WERI-Rb-1 (cell line): ENCODE measurements around the gene DLK1.

Source experiments
- DNase-seq: peaks from one replicate; pipeline ENCODE4 v3.0.0-alpha.2; 2020
- H3K27ac ChIP-seq: fragments of 250-450 bp; sonication (Bioruptor Pico); 2 replicates; pipeline ENCODE4 v1.5.1; 2020; ENCODE audit warnings: mild to moderate bottlenecking, moderate library complexity
- H3K27me3 ChIP-seq: fragments of 250-450 bp; sonication (Bioruptor Pico); 2 replicates; pipeline ENCODE4 v1.5.1; 2021; ENCODE audit warnings: mild to moderate bottlenecking, low read depth, moderate library complexity; ENCODE audit not compliant: insufficient read depth, severe bottlenecking
- H3K36me3 ChIP-seq: fragments of 250-450 bp; sonication (Bioruptor Pico); 2 replicates; pipeline ENCODE4 v1.5.1; 2020; ENCODE audit warnings: mild to moderate bottlenecking, moderate library complexity
- H3K4me3 ChIP-seq: 2 replicates; pipeline ENCODE4 v1.5.1; 2011; ENCODE audit warnings: low read depth, mild to moderate bottlenecking, control low read depth, low read length
- H3K9me3 ChIP-seq: fragments of 250-450 bp; sonication (Bioruptor Pico); 2 replicates; pipeline ENCODE4 v1.5.1; 2021; ENCODE audit warnings: mild to moderate bottlenecking, moderate library complexity; ENCODE audit not compliant: severe bottlenecking
- CTCF ChIP-seq: IDR thresholded peaks from 2 replicates; pipeline ENCODE4 v1.5.1; 2011; ENCODE audit warnings: low read depth, mild to moderate bottlenecking, control low read depth, inconsistent platforms, low read length

Gene DLK1

GRCh38 chr14:100679707-100680438, 46.8 kb upstream of the DLK1 start:
- DNase-seq = no peak
- Histone ChIP-seq H3K27ac (no peak overlapping the region), H3K27me3 (no peaks in the 10 kb centered on the region), H3K4me3 (no peak overlapping the region), H3K9me3 (no peaks in the 10 kb centered on the region), H3K36me3 (no peaks in the 10 kb centered on the region)
- no peak for TF ChIP-seq CTCF

- H3K36me3 ChIP-seq = no peaks in the 10 kb centered on the region
- no peak for TF ChIP-seq CTCF
- H3K27ac ChIP-seq = no peak overlapping the region
- no peak overlapping the region for H3K4me3 ChIP-seq
- no peak for DNase-seq
- no peaks in the 10 kb centered on the region for H3K27me3 ChIP-seq
- no peaks in the 10 kb centered on the region for H3K9me3 ChIP-seq
These were observed 46.1 kb upstream of the DLK1 start for GRCh38 chr14:100680439-100681051.

GRCh38 chr14:100681111-100681510, 45.6 kb upstream of the DLK1 start:
- Histone ChIP-seq H3K27ac (no peak overlapping the region), H3K36me3 (no peaks in the 10 kb centered on the region), H3K4me3 (no peak overlapping the region), H3K9me3 (no peaks in the 10 kb centered on the region), H3K27me3 (no peaks in the 10 kb centered on the region)
- TF ChIP-seq CTCF = no peak
- DNase-seq = no peak

GRCh38 chr14:100682749-100683148, 43.9 kb upstream of the DLK1 start:
- no peak overlapping the region for H3K4me3 ChIP-seq
- no peak for DNase-seq
- no peak overlapping the region for H3K27ac ChIP-seq
- H3K27me3 ChIP-seq = no peaks in the 10 kb centered on the region
- no peak for TF ChIP-seq CTCF
- no peaks in the 10 kb centered on the region for H3K9me3 ChIP-seq
- H3K36me3 ChIP-seq = no peaks in the 10 kb centered on the region

- no peaks in the 10 kb centered on the region for H3K36me3 ChIP-seq
- H3K27ac ChIP-seq = no peak overlapping the region
- no peaks in the 10 kb centered on the region for H3K27me3 ChIP-seq
- no peak for DNase-seq
- no peak for TF ChIP-seq CTCF
- no peaks in the 10 kb centered on the region for H3K9me3 ChIP-seq
- no peak overlapping the region for H3K4me3 ChIP-seq
These were observed 43.1 kb upstream of the DLK1 start for GRCh38 chr14:100683578-100683977.
